ENCODE data around the gene PACSIN1.

- TF ChIP-seq, protein P1, sequence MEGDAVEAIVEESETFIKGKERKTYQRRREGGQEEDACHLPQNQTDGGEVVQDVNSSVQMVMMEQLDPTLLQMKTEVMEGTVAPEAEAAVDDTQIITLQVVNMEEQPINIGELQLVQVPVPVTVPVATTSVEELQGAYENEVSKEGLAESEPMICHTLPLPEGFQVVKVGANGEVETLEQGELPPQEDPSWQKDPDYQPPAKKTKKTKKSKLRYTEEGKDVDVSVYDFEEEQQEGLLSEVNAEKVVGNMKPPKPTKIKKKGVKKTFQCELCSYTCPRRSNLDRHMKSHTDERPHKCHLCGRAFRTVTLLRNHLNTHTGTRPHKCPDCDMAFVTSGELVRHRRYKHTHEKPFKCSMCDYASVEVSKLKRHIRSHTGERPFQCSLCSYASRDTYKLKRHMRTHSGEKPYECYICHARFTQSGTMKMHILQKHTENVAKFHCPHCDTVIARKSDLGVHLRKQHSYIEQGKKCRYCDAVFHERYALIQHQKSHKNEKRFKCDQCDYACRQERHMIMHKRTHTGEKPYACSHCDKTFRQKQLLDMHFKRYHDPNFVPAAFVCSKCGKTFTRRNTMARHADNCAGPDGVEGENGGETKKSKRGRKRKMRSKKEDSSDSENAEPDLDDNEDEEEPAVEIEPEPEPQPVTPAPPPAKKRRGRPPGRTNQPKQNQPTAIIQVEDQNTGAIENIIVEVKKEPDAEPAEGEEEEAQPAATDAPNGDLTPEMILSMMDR (IDR thresholded peaks at IDR 0.05), result no peak
- TF ChIP-seq POLR2A (IDR thresholded peaks at IDR 0.05), result no peak
These were observed 108.9 kb downstream of the PACSIN1 start for GRCh38 chr6:34574647-34575293.
